Mesodermal cell (in vitro differentiated cells): ENCODE data around the gene SHOC2.

Experiments
- H3K27ac ChIP-seq: 2 replicates; pipeline ENCODE4 v1.7.0; 2013; ENCODE audit warnings: mild to moderate bottlenecking, low read depth, low read length, moderate library complexity; ENCODE audit not compliant: severe bottlenecking
- H3K36me3 ChIP-seq: 2 replicates; pipeline ENCODE4 v1.7.1; 2013; ENCODE audit warnings: mild to moderate bottlenecking, low read length, moderate library complexity; ENCODE audit not compliant: control insufficient read depth, insufficient read depth
- H3K4me1 ChIP-seq: one replicate; pipeline ENCODE4 v1.7.1; 2013; ENCODE audit warnings: mild to moderate bottlenecking, low read length; ENCODE audit not compliant: insufficient read depth, control insufficient read depth, poor library complexity, severe bottlenecking
- H3K4me3 ChIP-seq: 2 replicates; pipeline ENCODE4 v1.7.0; 2013; ENCODE audit warnings: low read length, control low read depth, mild to moderate bottlenecking; ENCODE audit not compliant: insufficient read depth, poor library complexity, severe bottlenecking; ENCODE audit errors: extremely low read depth
- H3K9me3 ChIP-seq: 2 replicates; pipeline ENCODE4 v1.7.1; 2013; ENCODE audit warnings: mild to moderate bottlenecking, low read length, moderate library complexity; ENCODE audit not compliant: control insufficient read depth
- WGBS, 2 experiments: methylation state at CpG; one replicate each; pipeline ENCODE4 v1.1.5; 2013; ENCODE audit warnings: missing lambda C conversion rate in 2 of 2; ENCODE audit not compliant: insufficient coverage in 2 of 2; 5-methylcytosine and 5-hydroxymethylcytosine counted together

The SHOC2 gene

DNA sequence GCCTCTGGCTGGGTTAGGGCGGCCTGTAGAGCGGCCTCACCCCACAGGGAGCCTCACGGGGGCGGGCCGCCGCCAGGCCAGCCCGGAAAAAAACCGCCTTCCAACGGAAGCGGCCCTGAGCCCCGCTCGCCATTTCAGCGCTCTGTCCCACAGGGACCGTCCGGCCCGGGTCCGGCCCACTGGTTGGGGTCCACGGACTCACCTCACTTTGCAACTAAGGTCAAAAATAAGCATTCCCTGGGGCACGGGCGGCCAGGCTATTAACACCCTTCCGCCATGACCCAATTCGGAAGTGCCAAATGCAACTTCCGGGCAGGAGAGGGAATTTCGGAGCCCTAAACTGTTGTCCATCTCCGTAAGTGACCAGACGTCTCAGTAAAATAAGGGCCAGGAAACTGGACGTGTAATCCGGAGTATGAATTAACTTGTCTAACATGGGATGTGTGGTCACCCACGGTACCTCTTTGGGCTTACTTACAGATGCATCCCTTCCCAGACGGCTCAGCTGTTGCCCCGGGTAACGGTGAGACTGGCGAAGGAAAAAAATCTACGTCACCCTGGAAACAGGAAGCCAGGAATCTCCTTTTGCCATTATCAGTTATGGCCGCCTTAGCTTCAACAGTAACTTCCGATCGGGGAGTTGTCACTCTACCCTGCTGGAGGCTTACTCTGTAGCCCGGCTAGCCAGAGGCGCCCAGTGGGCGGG is 608 bp upstream of the SHOC2 start, which contains the start of gene BBIP1:
Gene BBIP1 (minus strand): TSS at position 538 of the 706 bp plus-strand sequence. CDS start 1,023 bp downstream, outside the sequence.
- Histone ChIP-seq H3K36me3 (no peaks in the 10 kb centered on the region), H3K4me1 (peaks cover 10% of the 10 kb centered on the region), H3K9me3 (no peaks in the 10 kb centered on the region), H3K27ac (peak within 1 kb of the TSS; percentile 100), H3K4me3 (peak within 1 kb of the TSS; percentile 89)
- 0% methylated on average over 29 to 36 of the region's 40 CpGs for WGBS, 2 experiments

DNA sequence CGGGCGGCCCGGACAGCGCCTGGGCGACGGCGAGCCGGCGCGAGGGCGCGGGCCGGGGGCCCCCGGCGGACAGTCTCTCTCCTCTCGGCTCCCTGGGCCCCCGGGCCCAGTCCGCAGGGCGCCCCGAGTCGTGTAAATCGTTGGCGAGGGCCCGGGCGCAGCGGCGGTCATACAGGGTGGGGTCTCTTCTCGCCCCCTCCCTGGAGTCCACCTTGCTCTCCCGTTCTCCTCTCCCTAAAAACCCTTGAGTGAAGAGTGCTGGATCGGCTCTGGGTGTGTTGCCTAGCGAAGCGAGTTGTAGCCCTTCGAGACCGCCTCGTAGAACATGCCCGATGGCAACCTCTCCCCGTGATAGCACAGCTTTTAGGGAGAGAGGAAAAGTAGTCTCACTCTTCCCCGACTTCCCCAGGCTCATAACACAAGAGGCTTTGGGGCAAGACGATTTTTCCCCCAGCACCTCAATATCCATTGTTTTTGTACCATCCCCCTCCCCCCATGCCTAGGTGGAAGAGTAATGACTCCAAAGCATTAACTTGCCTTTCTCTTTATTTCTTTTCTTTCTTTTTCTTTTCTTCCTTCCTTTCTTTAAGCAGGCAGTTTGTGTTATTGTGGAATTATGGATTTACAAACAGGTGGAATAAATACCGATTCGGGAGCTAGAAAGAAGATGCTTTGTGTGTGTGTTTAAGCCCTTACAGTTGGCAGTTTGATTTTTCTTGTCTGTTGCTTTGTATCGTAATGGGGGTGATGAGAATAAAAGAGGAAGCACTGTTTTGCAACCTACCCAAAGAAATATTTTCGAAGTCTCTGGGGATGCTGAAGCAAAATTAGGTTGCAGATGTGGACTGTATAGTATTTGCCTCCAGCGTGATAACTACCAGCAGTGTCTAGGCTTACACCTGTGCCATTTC is 822 bp downstream of the SHOC2 start:
- Histone ChIP-seq H3K36me3 (no peaks in the 10 kb centered on the region), H3K4me3 (peak overlapping the region; percentile 78), H3K4me1 (peaks cover 10% of the 10 kb centered on the region), H3K27ac (peak overlapping the region; percentile 82), H3K9me3 (no peaks in the 10 kb centered on the region)
- WGBS, 2 experiments, result 0% methylated on average over 31 to 32 of the region's 44 CpGs

DNA sequence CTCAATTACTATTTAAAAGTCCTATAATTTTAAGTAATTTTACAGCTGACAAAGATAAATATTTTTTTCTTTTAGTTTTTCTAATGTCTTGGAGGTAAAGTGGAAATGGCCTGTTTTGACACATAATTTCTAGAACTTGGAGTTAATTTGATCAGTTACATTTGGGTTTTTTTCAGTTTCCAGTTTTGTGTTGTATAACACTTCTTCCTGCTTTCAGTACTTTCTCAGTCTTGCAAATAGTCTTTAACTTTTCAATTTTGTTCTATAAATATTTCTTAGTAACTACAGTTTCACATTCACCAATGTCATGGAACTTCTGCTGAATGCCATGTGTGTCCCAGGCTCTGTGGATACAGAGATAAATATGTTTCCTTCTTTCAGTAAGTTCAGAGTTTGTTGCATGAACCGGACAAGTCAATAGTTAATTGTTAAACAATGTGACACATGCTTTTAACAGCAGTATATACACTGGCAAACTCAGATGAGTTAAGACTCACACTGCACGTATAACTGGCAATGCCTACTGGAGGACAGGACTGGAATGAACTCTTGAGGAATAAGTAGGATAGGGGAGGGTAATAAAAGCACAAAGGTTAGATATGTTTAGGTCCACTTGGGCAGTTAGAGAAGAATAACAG is 4.6 kb downstream of the SHOC2 start:
- Histone ChIP-seq H3K9me3 (no peaks in the 10 kb centered on the region), H3K4me1 (no peaks in the 10 kb centered on the region), H3K36me3 (no peaks in the 10 kb centered on the region), H3K4me3 (no peak overlapping the region), H3K27ac (no peak overlapping the region)
- 100% methylated on average over 1 of the region's 2 CpGs for WGBS, 2 experiments

DNA sequence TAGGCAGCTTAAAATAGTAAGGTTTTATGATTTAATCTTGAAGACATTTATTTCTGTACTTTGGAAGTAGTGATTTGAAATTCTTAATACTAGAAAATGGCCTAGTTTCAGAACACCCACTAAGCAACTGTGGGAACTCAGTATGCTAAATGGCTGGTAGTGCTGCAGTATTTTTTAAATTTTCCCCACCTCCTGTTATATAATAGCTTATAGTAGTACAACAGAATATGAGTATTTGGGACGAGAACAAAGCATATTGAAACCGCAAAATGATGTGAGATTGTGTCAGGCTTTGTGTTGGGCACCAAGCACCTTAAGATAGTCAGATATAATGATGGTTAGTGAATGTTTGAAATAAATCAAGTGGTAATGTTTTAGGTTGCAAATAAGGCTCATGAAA is 8.1 kb downstream of the SHOC2 start:
- Histone ChIP-seq H3K9me3 (no peaks in the 10 kb centered on the region), H3K36me3 (no peaks in the 10 kb centered on the region), H3K27ac (no peak overlapping the region), H3K4me1 (peaks cover 3% of the 10 kb centered on the region), H3K4me3 (no peak overlapping the region)
- 86 to 100% methylated on average over 2 of the region's 2 CpGs for whole genome bisulfite sequencing, 2 experiments

DNA sequence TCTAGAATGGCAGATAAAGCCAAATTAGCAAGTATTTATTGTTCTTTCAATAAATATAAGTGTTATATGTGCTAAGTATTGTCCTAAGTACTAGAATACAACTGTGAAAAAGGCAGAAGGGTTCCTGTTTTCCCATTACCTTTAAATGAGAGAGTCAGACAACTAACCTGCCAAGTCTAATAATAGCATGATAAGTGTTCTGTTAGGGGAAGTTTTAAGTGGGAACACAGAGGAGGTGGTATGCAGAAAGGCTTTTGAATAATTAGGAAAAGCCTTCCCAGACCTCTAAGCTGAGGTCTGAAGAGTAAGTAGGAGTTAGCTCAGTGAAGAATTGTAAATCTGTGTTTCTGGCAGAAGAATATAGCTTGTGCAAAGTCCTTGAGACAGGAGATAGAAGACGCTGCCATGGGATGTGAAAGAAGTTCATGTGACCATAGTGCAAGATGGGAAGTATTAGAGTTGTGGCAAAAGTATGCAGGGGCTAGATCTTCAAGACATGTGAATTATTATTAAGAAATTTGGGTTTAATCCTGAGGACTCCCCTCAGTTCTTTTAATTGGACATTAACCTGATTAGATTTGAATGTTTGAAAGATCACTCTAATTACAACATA is 12.5 kb downstream of the SHOC2 start:
- no peak overlapping the region for H3K4me3 ChIP-seq
- no peaks in the 10 kb centered on the region for H3K36me3 ChIP-seq
- WGBS, 2 experiments, result 82 to 91% methylated on average over 1 of the region's 1 CpG
- no peaks in the 10 kb centered on the region for H3K9me3 ChIP-seq
- H3K4me1 ChIP-seq, result peaks cover 3% of the 10 kb centered on the region
- no peak overlapping the region for H3K27ac ChIP-seq

DNA sequence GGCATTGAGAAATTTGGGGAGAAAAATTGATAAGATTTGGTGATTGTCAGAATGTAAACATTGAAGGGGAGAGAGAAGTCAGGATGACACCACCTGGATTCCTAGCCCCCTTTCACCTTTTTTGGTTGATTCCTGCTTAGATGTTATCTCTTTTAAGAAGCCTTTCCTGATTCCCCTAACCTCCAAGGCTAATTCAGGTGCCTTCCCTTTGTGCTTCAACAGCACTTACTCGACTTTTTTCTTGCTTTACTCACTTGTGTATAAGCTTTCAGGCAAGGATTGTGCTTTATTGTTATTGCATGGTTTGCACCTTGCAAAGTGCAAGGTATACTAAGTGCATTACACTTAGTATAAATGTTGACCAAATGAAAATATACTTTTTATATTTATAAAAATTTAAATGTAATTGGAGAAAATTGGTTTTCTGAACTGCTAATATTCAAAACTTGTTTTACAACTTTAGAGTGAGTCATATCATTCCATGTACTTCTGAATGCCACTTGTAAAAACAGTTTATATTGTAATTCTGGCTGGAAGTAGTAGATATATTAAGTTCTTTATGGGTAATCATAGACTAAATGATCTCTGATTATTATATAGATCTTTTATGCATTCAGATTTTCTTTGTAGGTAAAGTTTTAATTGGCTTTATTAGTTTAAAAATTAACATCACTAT is 13.2 kb downstream of the SHOC2 start:
- no peaks in the 10 kb centered on the region for H3K9me3 ChIP-seq
- no peaks in the 10 kb centered on the region for H3K36me3 ChIP-seq
- WGBS, 2 experiments, result 100% methylated on average over 1 of the region's 1 CpG; no CpG with 5 or more reads in 1 of the 2 experiments
- H3K4me1 ChIP-seq, result peaks cover 3% of the 10 kb centered on the region
- H3K27ac ChIP-seq, result no peak overlapping the region
- no peak overlapping the region for H3K4me3 ChIP-seq

DNA sequence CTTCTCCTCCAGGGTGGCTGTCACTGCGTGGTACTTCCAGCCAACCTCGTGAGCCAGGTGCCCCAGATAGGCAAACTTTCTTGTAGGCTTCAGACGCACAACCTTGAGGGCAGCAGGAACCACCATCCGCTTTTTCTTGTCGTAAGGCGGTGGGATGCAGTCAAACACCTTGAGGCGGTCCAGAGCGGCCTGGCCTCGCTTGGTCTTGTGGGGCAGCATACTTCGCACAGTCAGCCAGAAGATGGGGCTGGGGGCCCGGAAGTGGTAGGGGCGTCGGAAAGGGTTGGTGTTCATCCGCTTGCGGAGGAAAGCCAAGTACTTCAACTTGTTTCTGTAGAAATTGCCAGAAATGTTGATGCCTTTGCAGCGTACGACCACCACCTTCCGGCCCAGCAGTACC is 17.4 kb downstream of the SHOC2 start:
- whole genome bisulfite sequencing, 2 experiments, result 94 to 96% methylated on average over 17 to 18 of the region's 18 CpGs
- Histone ChIP-seq H3K9me3 (no peaks in the 10 kb centered on the region), H3K4me3 (no peak overlapping the region), H3K4me1 (peaks cover 3% of the 10 kb centered on the region), H3K36me3 (peaks cover 8% of the 10 kb centered on the region), H3K27ac (no peak overlapping the region)

DNA sequence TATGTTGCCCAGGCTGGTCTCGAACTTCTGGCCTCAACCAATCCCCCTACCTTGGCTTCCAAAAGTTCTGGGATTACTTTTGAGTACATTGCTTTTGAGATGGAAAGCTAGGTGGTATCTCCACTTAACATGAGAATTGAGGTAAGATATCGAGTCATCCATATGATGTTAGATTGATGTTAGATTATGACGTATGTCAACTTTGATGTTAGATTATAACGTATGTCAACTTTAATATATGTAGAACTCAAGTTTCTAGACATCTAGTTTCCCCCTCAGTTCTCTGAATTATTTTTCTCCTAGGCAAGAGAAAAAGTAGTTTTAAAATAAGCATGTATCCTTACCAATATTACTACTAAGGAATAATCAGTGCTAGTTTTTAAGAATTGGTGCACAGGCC is 20.0 kb downstream of the SHOC2 start:
- peaks cover 22% of the 10 kb centered on the region for H3K36me3 ChIP-seq
- 100% methylated on average over 1 of the region's 4 CpGs for WGBS, 2 experiments
- no peaks in the 10 kb centered on the region for H3K9me3 ChIP-seq
- H3K4me1 ChIP-seq, result no peaks in the 10 kb centered on the region
- no peak overlapping the region for H3K27ac ChIP-seq
- no peak overlapping the region for H3K4me3 ChIP-seq

DNA sequence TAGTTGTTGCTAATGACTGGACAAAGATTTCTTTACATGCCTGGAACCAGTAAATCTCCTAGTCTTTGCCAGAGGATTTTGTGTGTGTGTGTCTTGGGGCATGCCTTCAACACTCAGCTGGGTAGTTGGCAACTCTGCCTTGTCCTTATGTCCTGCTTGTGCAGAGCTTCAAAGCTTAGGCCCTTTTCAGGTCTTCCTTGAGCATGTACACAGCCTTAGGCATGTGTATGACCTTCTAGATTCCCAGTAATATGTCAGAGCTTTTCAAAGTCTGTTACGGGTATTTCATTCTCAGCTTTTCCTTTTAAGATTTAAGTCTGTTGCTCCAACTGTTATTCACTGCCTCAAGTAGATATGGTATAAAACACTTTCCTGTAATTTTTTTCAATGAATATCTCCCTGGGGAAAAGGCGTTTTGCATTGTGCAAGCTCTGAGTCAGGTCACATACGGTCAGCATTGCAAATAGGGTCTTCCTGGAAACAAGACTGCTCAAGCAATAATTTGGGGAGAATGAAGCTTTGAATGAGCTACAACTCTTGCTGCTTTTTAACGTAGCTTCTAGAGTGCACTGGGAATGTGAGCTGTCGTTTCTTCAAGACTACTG is 25.5 kb downstream of the SHOC2 start:
- no peak overlapping the region for H3K4me3 ChIP-seq
- H3K27ac ChIP-seq, result no peak overlapping the region
- H3K4me1 ChIP-seq, result peaks cover 10% of the 10 kb centered on the region
- H3K9me3 ChIP-seq, result no peaks in the 10 kb centered on the region
- H3K36me3 ChIP-seq, result peaks cover 22% of the 10 kb centered on the region
- 91 to 97% methylated on average over 3 to 5 of the region's 5 CpGs for WGBS, 2 experiments
